ENCODE results near the gene TNP2.

TNP2 gene

GRCh38 chr16:11274964-11275363, 5.8 kb upstream of the TNP2 start:
- H3K4me3 ChIP-seq (ENCODE audit: low read length): no peak overlapping the region
- no peak for DNase-seq (ENCODE audit: low read depth)
- TF ChIP-seq CTCF (conservative IDR thresholded peaks at IDR 0.05; ENCODE audit: low read depth, low read length): no peak

GRCh38 chr16:11273721-11274324, 4.7 kb upstream of the TNP2 start:
- no peak overlapping the region for H3K4me3 ChIP-seq (ENCODE audit: low read length)
- no peak for TF ChIP-seq CTCF (conservative IDR thresholded peaks at IDR 0.05; ENCODE audit: low read depth, low read length)
- no peak for DNase-seq (ENCODE audit: low read depth)

GRCh38 chr16:11272921-11273720, 4.0 kb upstream of the TNP2 start, which contains the start of gene PRM3:
Gene PRM3, minus strand, starts transcription at chr16:11273629. Its CDS starts 34 bp downstream, at chr16:11273595.
- no peak within 1 kb of the TSS for H3K4me3 ChIP-seq (ENCODE audit: low read length)
- TF ChIP-seq CTCF (conservative IDR thresholded peaks at IDR 0.05; ENCODE audit: low read depth, low read length): no peak
- no peak for DNase-seq (ENCODE audit: low read depth)

GRCh38 chr16:11272484-11272883, 3.4 kb upstream of the TNP2 start:
- DNase-seq (ENCODE audit: low read depth): no peak
- no peak overlapping the region for H3K4me3 ChIP-seq (ENCODE audit: low read length)
- TF ChIP-seq CTCF (conservative IDR thresholded peaks at IDR 0.05; ENCODE audit: low read depth, low read length): no peak

GRCh38 chr16:11271610-11272009, 2.5 kb upstream of the TNP2 start:
- H3K4me3 ChIP-seq (ENCODE audit: low read length): no peak overlapping the region
- no peak for DNase-seq (ENCODE audit: low read depth)
- TF ChIP-seq CTCF (conservative IDR thresholded peaks at IDR 0.05; ENCODE audit: low read depth, low read length): no peak

GRCh38 chr16:11270602-11271162, 1.6 kb upstream of the TNP2 start:
- no peak for DNase-seq (ENCODE audit: low read depth)
- TF ChIP-seq CTCF (conservative IDR thresholded peaks at IDR 0.05; ENCODE audit: low read depth, low read length): no peak
- H3K4me3 ChIP-seq (ENCODE audit: low read length): no peak overlapping the region

Data from retinal pigment epithelial cell (primary cell).